K562 (cell line): ENCODE measurements around the gene KHSRP. TPM values are rescaled to one million over a fixed set of nuclear protein-coding genes. Genes with fewer than 3 reads are reported as not detected.

Source experiments
- ATF6 ChIP-seq: sonication (generic); formaldehyde crosslinking; IDR thresholded peaks from 2 replicates; pipeline ENCODE4 v1.4.0; 2020; ENCODE audit warnings: mild to moderate bottlenecking, missing genetic modification reagents
- BRF1 ChIP-seq: IDR thresholded peaks from 3 replicates; pipeline ENCODE4 v1.6.1; 2011; ENCODE audit warnings: borderline replicate concordance, mild to moderate bottlenecking; ENCODE audit not compliant: insufficient read length; ENCODE audit errors: extremely low read depth
- DDX20 ChIP-seq: fragments of 450-650 bp; IDR thresholded peaks from 2 replicates; pipeline ENCODE4 v1.6.1; 2016; ENCODE audit warnings: missing genetic modification characterization, low read depth, mild to moderate bottlenecking, missing compliant biosample characterization, moderate library complexity
- FOXP1 ChIP-seq: sonication (generic); formaldehyde crosslinking; IDR thresholded peaks from 2 replicates; pipeline ENCODE4 v1.8.0; 2022; ENCODE audit warnings: mild to moderate bottlenecking, missing genetic modification reagents
- GTF2E2 ChIP-seq: fragments of 200-800 bp; sonication (Bioruptor generic); IDR thresholded peaks from 2 replicates; pipeline ENCODE4 v1.6.1; 2016; ENCODE audit warnings: missing genetic modification characterization, missing compliant biosample characterization
- HDAC2 ChIP-seq: fragments of 450-650 bp; IDR thresholded peaks from 2 replicates; pipeline ENCODE4 v1.6.1; 2016; ENCODE audit warnings: mild to moderate bottlenecking
- HOMEZ ChIP-seq: fragments of 250-450 bp; sonication (Bioruptor Pico); IDR thresholded peaks from 2 replicates; pipeline ENCODE4 v1.4.0; 2020; ENCODE audit warnings: mild to moderate bottlenecking, moderate library complexity
- POLR3A ChIP-seq: IDR thresholded peaks from 2 replicates; pipeline ENCODE4 v1.6.1; 2011; ENCODE audit warnings: borderline replicate concordance, mild to moderate bottlenecking, moderate library complexity; ENCODE audit not compliant: insufficient read length, insufficient read depth; ENCODE audit errors: extremely low read depth
- RNF2 ChIP-seq: sonication (generic); IDR thresholded peaks from 2 replicates; pipeline ENCODE4 v1.6.1; 2016
- TAF15 ChIP-seq: fragments of 200-400 bp; formaldehyde crosslinking; IDR thresholded peaks from 2 replicates; pipeline ENCODE4 v1.6.1; 2017; ENCODE audit warnings: mild to moderate bottlenecking, low read depth, low read length, moderate library complexity
- ZFX ChIP-seq: sonication (generic); formaldehyde crosslinking; IDR thresholded peaks from 2 replicates; pipeline ENCODE4 v1.8.0; 2022; ENCODE audit warnings: mild to moderate bottlenecking, missing genetic modification reagents, moderate library complexity
- ZNF512 ChIP-seq: IDR thresholded peaks from 2 replicates; pipeline ENCODE4 v1.6.1; 2016; ENCODE audit warnings: missing genetic modification characterization, missing compliant biosample characterization
- ZNF717 ChIP-seq: fragments of 250-450 bp; sonication (Bioruptor Pico); IDR thresholded peaks from 2 replicates; pipeline ENCODE4 v1.5.0; 2021
- ZSCAN32 ChIP-seq: fragments of 450-650 bp; formaldehyde crosslinking; IDR thresholded peaks from 2 replicates; pipeline ENCODE4 v1.4.0; 2020; ENCODE audit warnings: mild to moderate bottlenecking, moderate library complexity
- polyA plus RNA-seq, 8 experiments: library from polyadenylated mRNA; depleted of rRNA in 4 of 8; stranded (reverse) in 5 of 8; unstranded in 3 of 8; fragments of >200 nt; fragmentation: Nextera tagmentation in 2 of 8; fragmentation: Illumina TruSeq in 1 of 8; extraction: Ambion mirVana in 2 of 8; extraction: Trizol in 1 of 8; gene quantifications; 2 replicates each; pipeline versions ENCODE4 v1.2.1 to v1.2.3, GENCODE V29; 2011 to 2014; ENCODE audit warnings: inconsistent platforms in 1 of 8, missing spikeins in 1 of 8
- total RNA-seq, 7 experiments: library from RNA; depleted of rRNA in 6 of 7; stranded (reverse); fragments of >200 nt in 6 of 7; fragmentation: Illumina TruSeq in 2 of 7; extraction: Trizol in 2 of 7; gene quantifications; 2 replicates each; pipeline versions ENCODE4 v1.2.1 to v1.2.3, GENCODE V29; 2011 to 2021; ENCODE audit warnings: low replicate concordance in 1 of 7
- TF ChIP-seq, protein P1 (sequence below): IDR thresholded peaks from 2 replicates; pipeline ENCODE4 v1.6.1; 2011; ENCODE audit warnings: borderline replicate concordance, low read depth, mild to moderate bottlenecking, moderate library complexity, low read length; ENCODE audit not compliant: insufficient read depth, poor library complexity, severe bottlenecking
- TF ChIP-seq, protein P2 (sequence below): fragments of 450-650 bp; IDR thresholded peaks from 2 replicates; pipeline ENCODE4 v1.7.1; 2018; ENCODE audit warnings: mild to moderate bottlenecking, low read depth; ENCODE audit not compliant: partially characterized antibody

Gene KHSRP
- total and polyA plus RNA-seq, 9 of the 15 experiments (the other 6 are each of a cell fraction or from before 2014, with no cell fraction given), result 4.2 to 564 (median 139) TPM

DNA sequence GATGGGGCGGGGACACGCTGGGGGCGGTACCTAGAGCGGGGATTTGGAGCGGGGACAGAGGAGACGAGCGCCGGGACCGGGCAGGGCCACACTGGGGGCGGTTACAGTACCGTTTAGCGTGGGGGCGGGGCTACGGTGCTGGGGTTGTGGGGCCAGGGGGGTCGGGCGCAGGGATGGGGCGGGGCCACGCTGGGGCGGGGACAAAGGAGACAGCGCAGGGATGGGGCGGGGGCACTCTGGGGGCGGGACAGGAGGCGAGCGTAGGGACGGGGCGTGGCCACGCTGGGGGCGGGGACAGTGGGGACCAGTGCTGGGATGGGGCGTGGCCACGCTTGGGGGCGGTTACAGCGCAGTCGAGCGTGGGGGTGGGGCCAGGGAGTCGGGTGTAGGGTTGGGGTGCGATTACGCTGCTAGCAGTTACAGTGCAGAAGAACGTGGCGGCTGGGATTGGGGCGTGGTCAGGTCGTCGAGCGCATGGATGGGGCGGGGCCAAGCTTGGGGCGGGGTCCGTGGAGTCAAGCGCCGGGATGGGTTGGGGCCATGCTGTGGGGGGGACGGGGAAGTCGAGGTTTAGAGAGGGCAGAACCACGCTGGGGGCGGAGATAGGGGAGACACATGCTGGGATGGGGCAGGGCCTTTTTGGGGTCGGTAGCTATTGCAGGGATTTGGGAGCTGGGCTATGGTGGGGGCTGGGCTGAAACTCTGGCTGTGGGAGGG lies 51.4 kb downstream of the KHSRP start (continued):
- TF ChIP-seq, protein P1, sequence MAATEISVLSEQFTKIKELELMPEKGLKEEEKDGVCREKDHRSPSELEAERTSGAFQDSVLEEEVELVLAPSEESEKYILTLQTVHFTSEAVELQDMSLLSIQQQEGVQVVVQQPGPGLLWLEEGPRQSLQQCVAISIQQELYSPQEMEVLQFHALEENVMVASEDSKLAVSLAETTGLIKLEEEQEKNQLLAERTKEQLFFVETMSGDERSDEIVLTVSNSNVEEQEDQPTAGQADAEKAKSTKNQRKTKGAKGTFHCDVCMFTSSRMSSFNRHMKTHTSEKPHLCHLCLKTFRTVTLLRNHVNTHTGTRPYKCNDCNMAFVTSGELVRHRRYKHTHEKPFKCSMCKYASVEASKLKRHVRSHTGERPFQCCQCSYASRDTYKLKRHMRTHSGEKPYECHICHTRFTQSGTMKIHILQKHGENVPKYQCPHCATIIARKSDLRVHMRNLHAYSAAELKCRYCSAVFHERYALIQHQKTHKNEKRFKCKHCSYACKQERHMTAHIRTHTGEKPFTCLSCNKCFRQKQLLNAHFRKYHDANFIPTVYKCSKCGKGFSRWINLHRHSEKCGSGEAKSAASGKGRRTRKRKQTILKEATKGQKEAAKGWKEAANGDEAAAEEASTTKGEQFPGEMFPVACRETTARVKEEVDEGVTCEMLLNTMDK, result no peak
- TF ChIP-seq TAF15 (no peak), ZNF512 (tag) (no peak), BRF1 (no peak), ZNF717 (CRISPR knock-in tag) (no peak), HOMEZ (CRISPR knock-in tag) (no peak), RNF2 (no peak), FOXP1 (CRISPR knock-in tag) (no peak), ZSCAN32 (no peak), HDAC2 (no peak), ZFX (CRISPR knock-in tag) (peak; percentile 58), DDX20 (tag) (no peak), GTF2E2 (tag) (no peak), ATF6 (CRISPR knock-in tag) (no peak), POLR3A (no peak)
- TF ChIP-seq, protein P2, sequence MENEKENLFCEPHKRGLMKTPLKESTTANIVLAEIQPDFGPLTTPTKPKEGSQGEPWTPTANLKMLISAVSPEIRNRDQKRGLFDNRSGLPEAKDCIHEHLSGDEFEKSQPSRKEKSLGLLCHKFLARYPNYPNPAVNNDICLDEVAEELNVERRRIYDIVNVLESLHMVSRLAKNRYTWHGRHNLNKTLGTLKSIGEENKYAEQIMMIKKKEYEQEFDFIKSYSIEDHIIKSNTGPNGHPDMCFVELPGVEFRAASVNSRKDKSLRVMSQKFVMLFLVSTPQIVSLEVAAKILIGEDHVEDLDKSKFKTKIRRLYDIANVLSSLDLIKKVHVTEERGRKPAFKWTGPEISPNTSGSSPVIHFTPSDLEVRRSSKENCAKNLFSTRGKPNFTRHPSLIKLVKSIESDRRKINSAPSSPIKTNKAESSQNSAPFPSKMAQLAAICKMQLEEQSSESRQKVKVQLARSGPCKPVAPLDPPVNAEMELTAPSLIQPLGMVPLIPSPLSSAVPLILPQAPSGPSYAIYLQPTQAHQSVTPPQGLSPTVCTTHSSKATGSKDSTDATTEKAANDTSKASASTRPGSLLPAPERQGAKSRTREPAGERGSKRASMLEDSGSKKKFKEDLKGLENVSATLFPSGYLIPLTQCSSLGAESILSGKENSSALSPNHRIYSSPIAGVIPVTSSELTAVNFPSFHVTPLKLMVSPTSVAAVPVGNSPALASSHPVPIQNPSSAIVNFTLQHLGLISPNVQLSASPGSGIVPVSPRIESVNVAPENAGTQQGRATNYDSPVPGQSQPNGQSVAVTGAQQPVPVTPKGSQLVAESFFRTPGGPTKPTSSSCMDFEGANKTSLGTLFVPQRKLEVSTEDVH, result no peak
